Measurements from ENCODE around the gene CCDC158. TPM values are rescaled to one million over a fixed set of nuclear protein-coding genes. Genes with fewer than 3 reads are reported as not detected.
"Not testable (repeated sequence)": the region's sequence is repeated elsewhere in the genome, so short reads cannot be mapped to it uniquely, and the experiment has no call there.

The CCDC158 gene
- total RNA-seq, 1 donor from 2014 or later = 0.81 TPM

DNA sequence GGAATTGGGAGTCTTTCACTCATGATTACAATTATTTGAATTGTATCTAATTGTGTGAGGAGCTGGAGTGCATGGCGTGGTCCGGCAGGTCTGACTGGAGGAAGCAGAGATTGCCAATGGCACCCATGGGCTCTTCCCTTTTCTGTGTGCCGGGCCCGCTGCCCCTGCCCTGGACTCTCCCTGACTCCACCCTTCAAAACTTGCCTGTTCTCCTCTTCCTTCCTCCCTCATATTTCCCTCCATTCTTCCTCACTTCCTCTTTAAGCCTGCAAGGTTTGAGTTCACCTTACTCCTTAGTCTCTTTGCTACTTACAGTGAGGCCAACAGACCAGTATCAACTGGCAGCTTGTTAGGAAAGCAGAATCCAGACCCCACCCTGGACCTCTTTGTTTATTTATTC, 120.9 kb downstream of the CCDC158 start:
- no peak for DNase-seq (ENCODE audit: low spot score)
- intact Hi-C loops (cut with DNase I) = loop anchor here (10.0 kb wide), 1 partner anchor 195 kb away; no protein-coding TSS in a partner anchor

DNA sequence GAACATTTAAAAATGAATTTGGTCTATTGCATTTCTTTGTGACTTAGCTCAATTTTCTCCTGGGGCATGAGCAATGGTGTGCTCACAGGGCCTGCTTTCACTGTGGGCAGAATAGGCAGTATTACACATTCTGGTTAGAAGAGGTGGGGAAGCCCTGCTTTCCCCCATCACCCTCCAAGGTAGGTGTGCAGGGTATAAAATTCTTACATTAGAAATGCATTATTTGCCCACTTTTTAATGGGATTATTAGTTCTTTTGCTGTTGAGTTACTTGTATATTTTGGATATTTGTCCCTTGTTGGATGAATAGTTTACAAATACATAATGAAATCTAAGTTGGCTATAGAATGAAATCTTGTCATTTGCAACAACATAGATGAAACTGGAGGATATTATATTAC, 122.7 kb downstream of the CCDC158 start:
- intact Hi-C loops (cut with DNase I) = no loop called here
- DNase-seq (ENCODE audit: low spot score) = no peak

DNA sequence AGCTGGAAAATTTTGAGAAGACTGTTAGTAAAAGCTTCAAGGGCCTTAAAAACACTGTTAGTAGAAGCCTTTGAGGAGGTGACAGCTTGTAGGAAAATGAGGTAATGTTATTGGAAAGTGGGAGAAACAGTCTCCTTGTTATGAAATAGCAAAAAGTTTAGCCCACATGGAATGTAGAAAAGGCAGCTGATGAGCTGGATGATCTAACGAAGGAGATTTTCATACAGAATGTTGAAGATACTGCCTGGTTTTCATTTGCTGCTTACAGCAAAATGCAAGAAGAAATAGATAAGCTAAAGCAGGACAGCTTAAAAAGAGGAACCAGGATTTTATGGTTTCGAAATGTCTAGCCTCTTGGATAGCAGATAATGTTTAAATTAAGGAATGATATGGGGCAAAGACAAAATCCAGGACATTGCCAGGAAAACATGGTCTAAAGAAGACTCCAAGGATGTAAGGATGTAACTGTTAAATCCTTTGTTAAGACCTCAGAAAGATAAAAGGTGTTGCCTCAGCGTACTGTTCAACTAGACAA, 124.6 kb downstream of the CCDC158 start:
- no peak for DNase-seq (ENCODE audit: low spot score)
- intact Hi-C loops (cut with DNase I) = no loop called here

DNA sequence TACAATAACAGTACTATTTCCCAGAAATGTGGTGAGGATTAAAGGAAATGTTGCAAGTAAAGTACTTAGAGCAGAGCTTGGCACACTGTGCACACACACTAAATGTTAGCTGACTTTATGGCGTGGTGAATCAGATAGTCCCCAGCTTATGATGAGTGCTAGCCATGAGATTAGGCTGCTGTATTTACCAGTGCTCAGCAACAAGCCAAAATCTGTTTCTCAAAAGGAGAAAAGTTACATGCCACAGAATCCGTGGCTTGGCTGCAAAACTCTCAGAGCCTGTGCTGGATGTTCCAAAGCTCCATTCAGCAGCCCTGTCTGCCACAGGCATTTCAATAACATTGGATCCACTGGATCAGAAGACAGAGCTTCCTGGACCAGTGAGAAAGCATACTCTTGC, 127.2 kb downstream of the CCDC158 start:
- no peak for DNase-seq (ENCODE audit: low spot score)
- intact Hi-C loops (cut with DNase I) = no loop called here

DNA sequence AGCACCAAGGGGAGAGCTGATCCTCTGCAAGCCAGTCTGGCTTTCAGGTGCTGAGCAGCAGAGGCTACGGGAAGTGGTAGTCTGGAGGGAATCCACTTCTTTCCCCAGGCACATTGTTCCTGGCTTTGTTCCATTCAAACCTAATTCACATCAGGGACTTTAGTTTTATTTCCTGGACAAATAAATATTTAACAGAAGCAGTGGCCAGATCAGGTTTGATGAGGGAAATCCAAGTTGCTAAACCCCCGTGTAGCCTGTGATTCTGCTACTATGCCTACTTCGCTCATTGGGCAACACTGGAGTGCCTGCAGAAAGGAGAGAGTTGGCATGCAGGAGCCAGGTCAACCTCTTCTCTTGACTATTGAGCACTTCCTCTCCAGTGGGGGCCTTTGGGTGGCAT, 128.2 kb downstream of the CCDC158 start:
- intact Hi-C loops (cut with DNase I) = no loop called here
- no peak for DNase-seq (ENCODE audit: low spot score)

DNA sequence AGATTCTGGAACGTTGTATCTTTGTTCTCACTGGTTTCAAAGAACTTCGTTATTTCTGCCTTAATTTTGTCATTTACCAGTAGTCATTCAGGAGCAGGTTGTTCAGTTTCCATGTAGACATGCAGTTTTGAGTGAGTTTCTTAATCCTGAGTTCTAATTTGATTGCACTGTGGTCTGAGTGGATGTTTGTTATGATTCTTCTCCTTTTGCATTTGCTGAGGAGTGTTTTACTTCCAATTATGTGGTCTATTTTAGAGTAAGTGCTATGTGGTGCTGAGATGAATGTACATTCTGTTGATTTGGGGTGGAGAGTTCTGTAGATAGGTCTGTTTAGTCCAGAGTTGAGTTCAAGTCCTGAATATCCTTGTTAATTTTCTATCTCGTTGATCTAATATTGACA, 133.1 kb downstream of the CCDC158 start:
- intact Hi-C loops (cut with DNase I); DNase-seq (ENCODE audit: low spot score): not testable (repeated sequence)

DNA sequence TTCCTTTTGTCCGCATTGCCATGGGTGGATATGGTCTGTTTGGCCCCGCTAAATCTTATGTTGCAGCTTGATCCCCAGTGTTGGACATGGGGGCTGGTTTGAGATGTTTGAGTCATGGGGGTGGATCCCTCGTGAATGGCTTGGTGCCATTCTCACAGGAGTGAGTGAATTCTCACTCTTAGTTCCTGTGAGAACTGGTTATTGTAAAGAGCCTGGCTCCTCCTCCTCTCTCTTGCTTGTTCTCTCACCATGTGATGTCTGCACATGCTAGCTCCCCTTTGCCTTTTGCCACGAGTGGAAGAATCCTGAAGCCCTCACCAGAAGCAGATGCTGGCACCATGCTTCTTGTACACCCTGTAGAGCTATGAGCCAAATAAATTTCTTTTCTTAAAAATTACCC, 137.0 kb downstream of the CCDC158 start:
- no peak for DNase-seq (ENCODE audit: low spot score)
- intact Hi-C loops (cut with DNase I) = no loop called here

DNA sequence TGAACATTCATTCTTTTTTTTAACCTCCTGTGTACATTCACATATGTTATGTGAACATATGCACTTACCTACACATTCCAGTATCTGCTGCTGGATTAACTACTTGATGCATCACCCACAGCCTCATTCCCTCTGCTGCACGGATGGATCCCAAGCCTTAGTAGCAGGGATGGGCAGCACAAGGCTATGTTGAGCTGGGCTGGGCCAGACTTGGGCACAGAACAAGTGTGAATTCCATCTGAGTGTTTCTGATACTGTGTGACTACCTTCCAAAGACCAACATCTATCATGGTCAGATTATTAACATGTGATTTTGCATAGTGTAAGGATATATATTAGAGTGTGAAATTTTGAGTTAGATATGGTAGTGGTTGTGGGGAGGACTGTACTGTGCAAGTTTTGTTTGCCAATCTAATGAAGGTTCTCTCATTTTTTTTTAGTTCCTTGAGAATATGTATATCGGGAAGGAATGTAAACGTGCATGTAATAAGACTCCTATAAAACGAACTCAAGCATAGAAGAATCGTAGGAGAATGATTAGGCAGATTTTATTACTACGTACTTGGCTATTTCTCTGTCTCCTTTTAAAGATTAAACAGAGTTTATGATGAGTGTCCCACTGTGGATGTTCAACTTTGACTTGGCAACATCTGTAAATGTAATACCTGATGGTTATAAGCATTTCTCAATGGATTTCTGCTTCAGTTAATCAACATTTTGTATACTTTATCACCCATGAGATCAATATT, 137.8 kb downstream of the CCDC158 start:
- no peak for DNase-seq (ENCODE audit: low spot score)
- intact Hi-C loops (cut with DNase I) = no loop called here

DNA sequence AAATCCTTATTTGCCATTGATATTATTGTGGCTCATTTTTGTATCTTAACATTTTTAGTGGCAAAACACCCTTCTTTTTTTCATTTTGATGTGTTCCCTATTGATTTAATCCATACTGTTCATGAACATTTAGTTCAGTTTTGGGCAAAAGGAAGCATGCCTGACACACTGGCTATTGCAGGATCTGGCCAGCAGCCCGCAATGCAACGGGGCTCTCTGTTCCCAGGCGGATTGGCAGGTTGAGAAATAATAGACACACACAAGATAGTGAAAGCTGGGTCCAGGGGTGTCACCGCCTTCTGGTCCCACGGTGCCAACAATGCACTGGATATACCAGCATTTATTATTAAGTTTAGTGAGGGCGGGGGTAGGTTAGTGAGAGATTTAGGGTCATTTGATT, 139.3 kb downstream of the CCDC158 start:
- DNase-seq (ENCODE audit: low spot score); intact Hi-C loops (cut with DNase I): not testable (repeated sequence)

DNA sequence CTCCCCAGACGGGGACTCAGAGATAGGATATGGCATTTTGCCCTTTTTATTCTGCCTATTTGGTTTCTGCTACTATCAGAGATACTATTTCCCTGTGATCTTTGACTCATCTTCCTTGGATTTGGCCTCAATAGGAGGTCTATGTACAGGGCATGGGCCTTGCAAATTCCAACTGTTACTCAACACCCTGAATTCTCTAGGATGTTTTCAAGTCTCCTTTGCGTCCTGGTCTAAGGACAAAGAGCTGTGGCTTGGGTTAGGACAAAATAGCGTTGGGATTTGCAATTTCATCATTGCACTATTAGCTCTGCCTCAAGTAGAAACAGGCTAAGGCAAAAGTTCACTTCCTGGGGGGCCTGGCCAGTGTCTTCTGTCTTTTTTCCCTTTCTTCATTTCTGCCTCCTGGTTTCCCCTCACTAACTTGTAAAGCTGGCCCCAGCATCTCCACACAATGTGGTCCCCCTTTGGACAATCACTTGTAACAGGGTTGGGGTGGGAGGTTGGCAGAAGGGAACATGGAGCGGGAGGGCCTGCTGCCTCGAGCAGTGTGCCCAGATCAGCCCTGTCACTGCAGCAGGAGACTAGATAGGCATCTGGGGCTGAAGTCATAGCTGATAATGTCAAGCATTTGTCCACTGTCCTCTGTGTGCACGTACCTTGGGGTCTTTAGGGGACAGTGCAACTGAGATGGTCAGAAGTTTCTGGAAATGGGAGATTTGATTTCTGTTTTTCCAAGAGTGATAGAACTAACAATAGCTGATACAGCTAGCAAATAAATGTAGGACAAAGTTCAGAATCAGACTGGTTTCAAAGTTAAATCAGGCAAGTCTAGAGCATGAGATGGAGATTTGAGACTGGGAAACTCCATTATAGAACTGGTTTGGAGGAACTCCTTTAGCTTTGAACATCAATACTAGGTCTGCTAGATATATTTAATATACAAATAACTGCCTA, 140.2 kb downstream of the CCDC158 start:
- DNase-seq (ENCODE audit: low spot score) = no peak
- intact Hi-C loops (cut with DNase I) = no loop called here

DNA sequence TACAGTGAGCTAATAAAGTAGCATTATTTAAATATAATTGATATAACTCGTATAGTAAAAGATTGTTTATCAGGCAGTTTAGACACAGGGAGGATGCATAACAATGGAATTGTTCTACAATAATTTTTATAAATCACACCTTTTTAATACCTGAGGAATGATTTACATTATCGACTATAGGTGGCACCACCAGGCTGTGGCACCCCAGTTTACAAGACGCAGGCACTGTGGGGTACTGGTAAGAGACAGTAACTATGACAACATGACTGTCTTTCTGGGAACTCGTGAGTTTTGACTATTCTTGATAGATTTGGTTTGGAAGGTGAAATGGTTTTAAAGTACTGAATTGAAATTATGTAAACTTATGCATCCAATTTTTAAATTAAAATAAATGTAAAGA, 141.5 kb downstream of the CCDC158 start:
- DNase-seq (ENCODE audit: low spot score) = no peak
- intact Hi-C loops (cut with DNase I) = no loop called here

DNA sequence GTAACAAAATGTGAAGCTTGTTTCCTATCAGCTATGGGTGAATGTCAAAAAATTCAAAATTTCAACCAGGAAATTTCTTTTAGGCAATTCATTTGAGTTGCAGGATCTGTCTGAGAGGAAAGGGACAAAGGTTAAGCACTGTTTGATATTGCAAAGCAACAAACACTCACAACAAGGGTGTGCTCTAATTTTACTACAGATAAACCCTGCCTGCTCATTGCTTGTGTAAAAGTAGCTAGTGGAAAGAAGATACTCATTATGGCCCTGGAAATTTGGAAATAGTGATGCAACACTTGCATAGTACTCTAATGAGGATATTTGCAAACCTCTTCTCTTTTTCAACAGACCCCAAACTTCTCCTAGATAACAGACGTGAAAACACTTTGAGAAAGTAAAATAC, 142.4 kb downstream of the CCDC158 start:
- DNase-seq (ENCODE audit: low spot score) = no peak
- intact Hi-C loops (cut with DNase I) = no loop called here

DNA sequence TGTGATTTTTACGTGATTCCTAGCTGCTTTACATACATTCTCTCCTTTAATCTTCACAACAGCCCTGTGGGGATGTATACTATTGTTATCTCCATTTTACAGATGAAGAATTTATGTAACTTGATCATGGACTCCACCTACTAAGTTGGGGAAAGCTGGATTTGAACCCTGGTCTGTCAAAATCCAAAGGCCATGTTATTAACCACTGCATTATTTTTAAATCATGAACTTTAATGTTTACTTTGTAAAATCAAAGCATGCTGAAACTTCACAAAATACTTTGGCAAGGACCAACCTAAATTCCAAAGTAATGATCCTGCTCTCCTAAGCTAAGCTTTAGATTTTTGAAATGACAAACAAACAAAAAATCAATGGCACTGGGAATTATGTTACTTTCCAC, 143.3 kb downstream of the CCDC158 start:
- intact Hi-C loops (cut with DNase I) = no loop called here
- DNase-seq (ENCODE audit: low spot score) = no peak

DNA sequence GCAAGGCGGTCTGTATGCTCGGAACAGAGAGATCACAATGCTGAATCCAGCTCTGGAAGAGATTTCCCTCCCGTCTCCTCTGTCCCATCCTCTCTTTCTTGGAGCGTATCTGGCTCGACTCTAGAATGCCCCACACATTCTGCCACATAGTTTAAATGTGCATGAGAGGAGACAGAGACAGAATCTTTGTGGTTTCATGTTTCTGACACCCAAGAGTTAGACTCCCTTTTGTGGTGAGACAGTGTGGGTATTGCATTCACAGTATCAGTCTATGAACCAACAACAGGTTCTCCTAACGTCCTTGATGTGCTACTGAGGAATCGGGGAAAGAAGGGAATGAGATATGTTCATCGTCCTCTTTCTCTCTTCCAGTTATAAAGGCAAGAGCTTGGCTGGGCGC, 144.1 kb downstream of the CCDC158 start:
- DNase-seq (ENCODE audit: low spot score) = no peak
- intact Hi-C loops (cut with DNase I) = no loop called here

DNA sequence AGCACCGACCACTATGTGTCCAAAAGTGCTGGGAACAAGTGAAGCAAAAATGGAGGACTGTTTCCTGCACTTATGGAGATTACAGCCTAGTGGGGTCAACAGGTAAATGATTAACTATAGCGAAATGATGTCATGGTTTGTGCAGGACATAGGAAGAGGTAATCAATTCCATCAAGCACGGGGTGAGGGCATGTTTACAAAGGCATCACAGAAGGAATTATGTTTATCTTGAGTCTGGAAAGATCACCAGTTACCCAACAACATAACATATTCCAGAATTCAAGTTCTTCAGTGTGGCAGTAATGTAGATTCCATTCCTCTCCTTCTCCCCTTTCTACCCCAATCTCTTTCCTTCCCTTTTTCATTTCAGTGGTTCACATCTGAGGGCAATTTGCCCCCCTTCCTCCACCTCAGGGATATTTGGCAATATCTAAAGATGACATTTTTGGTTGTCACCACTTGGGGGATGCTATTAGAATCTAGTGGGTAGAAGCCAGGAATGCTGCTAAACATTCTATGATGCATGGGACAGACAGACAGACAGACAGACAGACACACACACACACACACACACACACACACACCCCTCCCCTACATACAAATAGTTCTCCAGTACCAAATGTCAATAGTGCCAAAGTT, 145.3 kb downstream of the CCDC158 start:
- no peak for DNase-seq (ENCODE audit: low spot score)
- intact Hi-C loops (cut with DNase I) = no loop called here

DNA sequence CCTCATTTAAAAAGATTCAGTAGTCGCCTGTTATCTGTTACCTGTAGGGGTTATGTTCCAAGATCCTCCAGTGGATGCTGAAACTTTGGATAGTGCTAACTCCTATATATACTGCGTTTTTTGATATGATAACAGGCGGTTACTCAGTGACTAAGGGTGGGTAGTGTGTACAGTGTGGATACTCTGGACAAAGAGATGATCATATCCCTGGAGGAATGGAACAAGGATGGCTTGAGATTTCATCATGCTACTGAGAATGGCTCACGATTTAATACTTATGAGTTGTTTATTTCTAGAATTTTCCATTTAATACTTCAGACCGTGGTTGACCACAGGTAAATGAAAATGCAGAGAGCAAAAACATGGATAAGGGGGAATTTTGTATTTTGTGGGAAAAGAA, 147.9 kb downstream of the CCDC158 start:
- DNase-seq (ENCODE audit: low spot score) = no peak
- intact Hi-C loops (cut with DNase I) = no loop called here

DNA sequence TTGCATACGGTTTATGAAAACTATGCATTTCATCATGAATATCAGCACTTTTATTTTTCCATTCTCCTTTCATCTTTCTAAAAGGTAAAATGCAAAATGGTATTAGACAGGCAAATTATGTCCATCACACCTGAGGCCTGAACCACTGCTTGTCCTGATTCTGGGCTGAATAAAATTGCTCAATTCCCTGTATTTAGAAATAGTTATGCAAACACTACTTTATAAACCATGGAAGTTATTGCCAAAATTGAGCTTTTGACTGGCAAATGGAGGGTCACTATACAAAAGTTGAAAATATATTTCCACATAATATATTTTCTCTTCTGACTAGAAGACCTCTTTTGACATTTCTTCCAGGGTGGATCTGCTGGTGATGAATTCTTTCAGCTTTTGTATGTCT, 148.4 kb downstream of the CCDC158 start:
- DNase-seq (ENCODE audit: low spot score) = no peak
- intact Hi-C loops (cut with DNase I) = no loop called here

DNA sequence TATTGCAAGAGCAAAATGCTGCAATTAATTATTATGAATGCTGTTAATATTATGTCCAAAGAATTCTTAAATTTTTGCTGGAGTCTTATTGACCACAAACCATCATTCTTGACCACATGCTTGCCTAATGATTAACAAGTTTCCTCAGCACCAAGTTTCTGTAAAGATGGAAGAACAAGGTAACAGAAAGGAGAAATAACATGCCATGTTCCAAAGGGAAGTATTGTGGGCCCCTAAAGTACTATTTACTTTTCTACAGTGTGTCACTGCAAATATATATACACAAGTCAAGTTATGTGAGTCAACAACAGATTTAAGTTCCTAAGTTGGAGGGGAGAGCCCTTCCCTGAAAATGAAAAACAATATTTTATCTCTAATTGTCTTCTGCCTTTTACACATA, 148.9 kb downstream of the CCDC158 start:
- DNase-seq (ENCODE audit: low spot score) = no peak
- intact Hi-C loops (cut with DNase I) = no loop called here

DNA sequence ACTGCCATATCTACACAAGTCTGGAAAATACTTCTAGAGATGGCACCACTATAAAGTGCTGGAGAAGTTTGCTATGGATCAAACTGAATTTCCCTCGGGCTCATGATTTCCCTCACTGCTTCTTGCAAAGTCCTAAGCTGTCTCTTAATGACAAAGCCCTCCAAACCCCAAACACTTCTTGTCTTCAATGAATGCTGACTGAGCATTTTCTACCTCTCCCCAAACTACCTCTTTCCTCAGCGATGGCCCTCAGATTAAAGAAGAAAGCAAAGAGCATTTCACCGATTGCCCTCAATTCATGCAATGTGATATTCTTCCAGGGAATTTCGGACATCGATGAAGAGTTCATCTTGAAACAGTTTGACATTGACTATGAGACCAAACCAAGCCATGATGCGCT, 149.7 kb downstream of the CCDC158 start:
- DNase-seq (ENCODE audit: low spot score) = no peak
- intact Hi-C loops (cut with DNase I) = no loop called here
